Keratinocyte (primary cell): ENCODE measurements around the gene ATP8B1. TPM values are rescaled to one million over a fixed set of nuclear protein-coding genes. Genes with fewer than 3 reads are reported as not detected.

ENCODE experiments used
- DNase-seq: peaks from one replicate; pipeline ENCODE4 v3.0.0-alpha.2; 2011; ENCODE audit warnings: low read depth, missing footprints, low spot score
- FAIRE-seq: peaks from 2 replicates; lab custom pipeline; 2011; peaks lifted over from hg19 to GRCh38; lab: Jason Lieb, UNC
- H2AFZ ChIP-seq: 2 replicates; pipeline ENCODE4 v1.6.0; 2012; ENCODE audit warnings: low read length, control low read depth, inconsistent platforms; ENCODE audit not compliant: control insufficient read depth
- H3K27ac ChIP-seq: 2 replicates; pipeline ENCODE4 v1.5.1; 2011; ENCODE audit warnings: low read length; ENCODE audit not compliant: control insufficient read depth, insufficient read depth
- H3K27me3 ChIP-seq: 3 replicates; pipeline ENCODE4 v1.6.0; 2011; ENCODE audit warnings: low read length; ENCODE audit not compliant: control insufficient read depth, insufficient read depth; ENCODE audit errors: extremely low read depth
- H3K36me3 ChIP-seq, 2 experiments: 2 replicates in 1 of 2; 3 replicates in 1 of 2; pipeline ENCODE4 v1.5.1; 2011; ENCODE audit warnings: low read length in 2 of 2, mild to moderate bottlenecking in 1 of 2; ENCODE audit not compliant: control insufficient read depth in 2 of 2, insufficient read depth in 2 of 2; ENCODE audit errors: extremely low read depth in 1 of 2
- H3K4me1 ChIP-seq: 3 replicates; pipeline ENCODE4 v1.5.1; 2011; ENCODE audit warnings: low read length; ENCODE audit not compliant: control insufficient read depth, insufficient read depth; ENCODE audit errors: extremely low read depth
- H3K4me2 ChIP-seq: 3 replicates; pipeline ENCODE4 v1.6.0; 2011; ENCODE audit warnings: low read depth, low read length; ENCODE audit not compliant: control insufficient read depth, insufficient read depth; ENCODE audit errors: extremely low read depth
- H3K4me3 ChIP-seq, 3 experiments: fragments of 200-600 bp in 1 of 3; sonication (generic) in 1 of 3; 2 replicates in 2 of 3; 3 replicates in 1 of 3; pipeline ENCODE4 v1.5.1; 2011 to 2016; ENCODE audit warnings: low read length in 3 of 3, mild to moderate bottlenecking in 3 of 3, control low read depth in 2 of 3, inconsistent platforms in 1 of 3, low read depth in 1 of 3, mixed read lengths in 1 of 3, mixed run types in 1 of 3, moderate library complexity in 1 of 3; ENCODE audit not compliant: control insufficient read depth in 2 of 3, insufficient read depth in 2 of 3; ENCODE audit errors: extremely low read depth in 1 of 3
- H3K79me2 ChIP-seq: 2 replicates; pipeline ENCODE4 v1.6.0; 2012; ENCODE audit warnings: low read length; ENCODE audit not compliant: control insufficient read depth, insufficient read depth
- H3K9ac ChIP-seq: 3 replicates; pipeline ENCODE4 v1.6.0; 2011; ENCODE audit warnings: low read length; ENCODE audit not compliant: control insufficient read depth, insufficient read depth; ENCODE audit errors: extremely low read depth
- H3K9me1 ChIP-seq: 3 replicates; pipeline ENCODE4 v1.6.0; 2011; ENCODE audit warnings: low read length; ENCODE audit not compliant: control insufficient read depth, insufficient read depth; ENCODE audit errors: extremely low read depth
- H3K9me3 ChIP-seq: 2 replicates; pipeline ENCODE4 v1.5.1; 2012; ENCODE audit warnings: low read depth, low read length; ENCODE audit not compliant: control insufficient read depth
- H4K20me1 ChIP-seq: 3 replicates; pipeline ENCODE4 v1.6.0; 2011; ENCODE audit warnings: low read length; ENCODE audit not compliant: control insufficient read depth, insufficient read depth; ENCODE audit errors: extremely low read depth
- CTCF ChIP-seq, 3 experiments: IDR thresholded peaks in 1 of 3; conservative IDR thresholded peaks in 1 of 3; optimal IDR thresholded peaks in 1 of 3; 2 replicates in 2 of 3; 3 replicates in 1 of 3; pipeline versions ENCODE3 to v1.5.1; 2011; ENCODE audit warnings: low read length in 3 of 3, mild to moderate bottlenecking in 3 of 3, moderate library complexity in 2 of 3, control low read depth in 1 of 3, inconsistent platforms in 1 of 3; ENCODE audit not compliant: insufficient read depth in 2 of 3; ENCODE audit errors: extremely low read depth in 1 of 3
- EZH2 ChIP-seq: IDR thresholded peaks from one replicate; pipeline ENCODE4 v1.6.1; 2012; ENCODE audit warnings: inconsistent platforms, mild to moderate bottlenecking, low read length, moderate library complexity
- dilution Hi-C: fragments of 300-500 bp; cut with MboI; formaldehyde crosslinking; loops from one replicate; pipeline ENCODE4 v1.7.0; 2020; ENCODE audit warnings: low sequenced_read_pairs; ENCODE audit not compliant: extremely low pct_ligation_motif_present
- polyA plus RNA-seq, 5 experiments: library from polyadenylated mRNA; depleted of rRNA in 3 of 5; stranded (reverse) in 3 of 5; stranded (forward) in 1 of 5; unstranded in 1 of 5; fragments of >200 nt; gene quantifications; 1 replicate in 1 of 5; 2 replicates in 3 of 5; 3 replicates in 1 of 5; pipeline versions ENCODE4 v1.2.1 to v1.2.3, GENCODE V29; 2011 to 2012; ENCODE audit warnings: missing spikeins in 2 of 5, low read depth in 1 of 5, low replicate concordance in 1 of 5

Gene ATP8B1
- polyA plus RNA-seq, 1 donor (not counting 4 experiments of a cell fraction or from before 2014, with no cell fraction given) = 20.4 TPM

DNA sequence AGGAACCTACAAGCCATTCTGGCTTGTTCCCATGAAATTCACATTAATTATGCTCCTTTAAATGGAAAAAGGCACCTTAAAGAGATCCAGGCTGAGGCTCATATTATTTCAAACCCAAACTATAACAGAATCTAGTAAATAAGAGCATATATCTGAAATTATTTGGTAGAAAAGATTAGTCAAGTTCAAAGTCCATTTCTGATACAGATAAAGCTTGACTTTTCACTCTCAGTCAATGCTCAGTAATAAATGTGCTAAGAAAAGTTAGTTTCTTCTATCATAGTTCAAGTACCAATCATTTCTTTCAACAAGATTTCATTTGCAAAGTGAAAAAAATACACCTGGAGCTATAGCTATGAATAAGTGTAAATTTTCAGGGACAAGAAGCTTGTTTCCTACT lies 119.6 kb downstream of the ATP8B1 start:
- DNase-seq (no peak), FAIRE-seq (no peak)
- no peaks in the 10 kb centered on the region for H3K4me1 ChIP-seq
- peaks cover 0 to 11% of the 10 kb centered on the region in 2 experiments for H3K36me3 ChIP-seq
- dilution Hi-C loops = no loop called here
- H3K4me3 ChIP-seq = no peak overlapping the region
- H3K79me2 ChIP-seq = no peaks in the 10 kb centered on the region
- H3K9ac ChIP-seq = no peak overlapping the region
- H3K27me3 ChIP-seq = no peaks in the 10 kb centered on the region
- H2AFZ ChIP-seq = no peak overlapping the region
- H3K9me1 ChIP-seq = no peaks in the 10 kb centered on the region
- H3K27ac ChIP-seq = no peak overlapping the region
- no peaks in the 10 kb centered on the region for H4K20me1 ChIP-seq
- no peaks in the 10 kb centered on the region for H3K9me3 ChIP-seq
- TF ChIP-seq EZH2 (no peak), CTCF (optimal IDR thresholded peaks at IDR 0.05 in 1 of 3, IDR thresholded peaks at IDR 0.05 in 1 of 3, conservative IDR thresholded peaks at IDR 0.05 in 1 of 3; ENCODE audit: extremely low read depth in 1 of 3, insufficient read depth in 2 of 3, low read length in 3 of 3) (no peak)
- no peak overlapping the region for H3K4me2 ChIP-seq

DNA sequence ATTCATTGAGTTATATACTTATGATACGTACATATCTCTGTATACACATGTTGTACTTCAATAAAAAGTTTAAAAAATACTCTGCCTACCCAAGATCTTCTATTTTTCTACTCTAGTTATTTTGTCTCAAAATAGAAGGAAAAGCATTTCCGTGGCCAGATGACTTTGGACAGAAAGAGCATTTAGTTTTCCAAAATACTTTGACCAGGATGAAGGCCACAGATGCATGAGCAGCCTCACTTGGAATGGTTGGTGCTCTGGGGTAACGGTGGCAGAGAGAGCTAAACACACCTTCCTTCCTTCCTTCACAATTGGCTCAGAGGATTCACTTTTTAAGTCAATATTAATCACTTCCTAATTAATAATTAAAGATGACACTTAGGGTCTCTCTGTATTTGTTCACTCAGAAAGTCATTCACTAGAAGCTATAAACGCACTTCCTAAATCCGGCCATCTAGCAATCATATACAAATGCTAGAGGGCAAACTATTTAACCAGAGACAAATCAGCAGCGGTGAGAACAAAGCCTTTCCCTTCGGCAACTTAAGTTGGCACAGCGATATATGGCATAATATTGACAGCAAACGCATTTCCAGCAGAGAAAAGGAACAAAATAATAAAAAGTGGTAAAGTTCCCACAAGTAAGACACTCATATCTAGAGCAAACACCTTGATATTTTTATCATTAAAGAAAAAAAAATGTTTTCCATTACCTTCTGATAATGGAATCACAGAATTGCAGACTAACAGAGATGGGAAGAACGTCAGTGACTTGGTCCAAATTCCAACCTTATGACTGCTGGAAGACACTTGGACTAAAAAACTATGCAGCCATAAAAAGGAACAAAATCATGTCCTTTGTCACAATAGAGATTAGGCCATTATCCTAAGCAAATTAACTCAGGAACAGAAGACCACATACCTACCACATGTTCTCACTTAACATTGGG lies 125.6 kb downstream of the ATP8B1 start:
- dilution Hi-C loops = no loop called here

More for the DNA sequence above, 125.6 kb downstream of the ATP8B1 start:
- H2AFZ ChIP-seq = no peak overlapping the region
- no peaks in the 10 kb centered on the region for H3K9me1 ChIP-seq
- H3K4me1 ChIP-seq = no peaks in the 10 kb centered on the region
- peaks cover 4% of the 10 kb centered on the region for H3K9me3 ChIP-seq
- no peak for FAIRE-seq
- H3K27me3 ChIP-seq = no peaks in the 10 kb centered on the region
- H3K27ac ChIP-seq = no peak overlapping the region
- no peak overlapping the region for H3K9ac ChIP-seq
- no peak for DNase-seq
- peaks cover 5 to 9% of the 10 kb centered on the region in 2 experiments for H3K36me3 ChIP-seq
- H3K79me2 ChIP-seq = no peaks in the 10 kb centered on the region
- H3K4me2 ChIP-seq = no peak overlapping the region
- TF ChIP-seq EZH2 (no peak), CTCF (optimal IDR thresholded peaks at IDR 0.05 in 1 of 3, IDR thresholded peaks at IDR 0.05 in 1 of 3, conservative IDR thresholded peaks at IDR 0.05 in 1 of 3; ENCODE audit: extremely low read depth in 1 of 3, insufficient read depth in 2 of 3, low read length in 3 of 3) (no peak)
- H3K4me3 ChIP-seq = no peak overlapping the region
- H4K20me1 ChIP-seq = no peaks in the 10 kb centered on the region
